Caco-2 (cell line): ENCODE data around the gene ANKRD40CL. TPM values are rescaled to one million over a fixed set of nuclear protein-coding genes. Genes with fewer than 3 reads are reported as not detected.

Source experiments
- Bru-seq: library from RNA; stranded (reverse); fragments of 400-500 nt; gene quantifications from one replicate; lab custom pipeline; 2021; lab: Mats Ljungman, UMichigan
- BruChase-seq, 2 experiments: library from RNA; stranded (reverse); fragments of 400-500 nt; gene quantifications; one replicate each; lab custom pipeline; 2021; lab: Mats Ljungman, UMichigan
- BruUV-seq: library from RNA; stranded (reverse); fragments of 400-500 nt; replicated peaks from 2 replicates; lab custom pipeline; 2021; lab: Mats Ljungman, UMichigan
- CTCF ChIA-PET: fragments of 300-600 bp; sonication (Branson Sonifier 250); formaldehyde crosslinking; loops from one replicate; lab custom pipeline; 2022; ENCODE audit warnings: antibody characterized with exemption; lab: Charles Lee
- POLR2A ChIA-PET: fragments of 300-600 bp; sonication (Branson Sonifier 250); formaldehyde crosslinking; loops from one replicate; lab custom pipeline; 2022; ENCODE audit warnings: antibody characterized with exemption; lab: Charles Lee
- DNase-seq, 2 experiments: peaks; one replicate each; pipeline versions ENCODE4 v3.0.0 to v3.0.0-alpha.2; 2020 to 2022
- H3K27me3 ChIP-seq: replicated peaks from 2 replicates; pipeline ENCODE4 v1.6.0; 2011; ENCODE audit warnings: low read length; ENCODE audit not compliant: control insufficient read depth, insufficient read depth
- H3K36me3 ChIP-seq: 2 replicates; pipeline ENCODE4 v1.5.1; 2011; ENCODE audit warnings: low read length; ENCODE audit not compliant: control insufficient read depth, insufficient read depth
- H3K4me1 ChIP-seq: fragments of 250-450 bp; sonication (Bioruptor Pico); 2 replicates; pipeline ENCODE4 v1.5.1; 2020; ENCODE audit warnings: mild to moderate bottlenecking
- H3K4me3 ChIP-seq: 2 replicates; pipeline ENCODE4 v1.5.1; 2011; ENCODE audit warnings: low read depth, mild to moderate bottlenecking, control low read depth, low read length
- H3K9me3 ChIP-seq: fragments of 250-450 bp; sonication (Bioruptor Pico); 2 replicates; pipeline ENCODE4 v1.5.1; 2020; ENCODE audit warnings: mild to moderate bottlenecking, moderate library complexity
- H3K27ac Mint-ChIP-seq: one replicate; pipeline ENCODE4 v1.8.0; 2022; ENCODE audit warnings: mixed read lengths; ENCODE audit not compliant: unreplicated experiment
- H3K27me3 Mint-ChIP-seq: one replicate; pipeline ENCODE4 v1.8.0; 2022; ENCODE audit warnings: mixed read lengths; ENCODE audit not compliant: insufficient read depth, unreplicated experiment
- H3K36me3 Mint-ChIP-seq: one replicate; pipeline ENCODE4 v1.8.0; 2022; ENCODE audit warnings: mild to moderate bottlenecking, mixed read lengths; ENCODE audit not compliant: insufficient read depth, unreplicated experiment
- H3K4me1 Mint-ChIP-seq: one replicate; pipeline ENCODE4 v1.8.0; 2022; ENCODE audit warnings: low read depth, mixed read lengths; ENCODE audit not compliant: unreplicated experiment
- H3K4me3 Mint-ChIP-seq: one replicate; pipeline ENCODE4 v1.8.0; 2022; ENCODE audit warnings: mild to moderate bottlenecking, moderate library complexity, mixed read lengths; ENCODE audit not compliant: unreplicated experiment
- H3K9me3 Mint-ChIP-seq: one replicate; pipeline ENCODE4 v1.8.0; 2022; ENCODE audit warnings: mixed read lengths; ENCODE audit not compliant: unreplicated experiment
- intact Hi-C: fragments of 100-400 bp; cut with micrococcal nuclease; formaldehyde crosslinking; loops from one replicate; pipeline ENCODE4 v1.10.0; 2022; ENCODE audit not compliant: unreplicated experiment
- long read RNA-seq: library from polyadenylated mRNA; stranded (forward); transcript quantifications from one replicate; pipeline ENCODE4 v2.0.0, GENCODE V29; 2022
- total RNA-seq: library from RNA; stranded (reverse); gene quantifications from 2 replicates; pipeline ENCODE4 v1.2.3, GENCODE V29; 2022
- TF ChIP-seq, protein P1 (sequence below), 2 experiments: fragments of 200-600 bp in 1 of 2; IDR thresholded peaks; 1 replicate in 1 of 2; 2 replicates in 1 of 2; pipeline versions ENCODE4 v1.5.1 to v1.8.0; 2011 to 2022; ENCODE audit warnings: antibody characterized with exemption in 1 of 2, control low read depth in 1 of 2, inconsistent platforms in 1 of 2, low read depth in 1 of 2, low read length in 1 of 2, mild to moderate bottlenecking in 1 of 2, moderate library complexity in 1 of 2; ENCODE audit not compliant: insufficient read depth in 1 of 2, severe bottlenecking in 1 of 2, unreplicated experiment in 1 of 2

The ANKRD40CL gene, protein sequence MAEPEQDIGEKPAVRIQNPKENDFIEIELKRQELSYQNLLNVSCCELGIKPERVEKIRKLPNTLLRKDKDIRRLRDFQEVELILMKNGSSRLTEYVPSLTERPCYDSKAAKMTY
- total RNA-seq (11.2 and 11.4 TPM in 2 replicates), Bru-seq, nascent RNA (percentile 64 among the genes with signal in this experiment), BruChase-seq, experiment 1, labeled RNA remaining after a 2-hour chase (percentile 66 among the genes with signal in this experiment), BruChase-seq, experiment 2, labeled RNA remaining after a 6-hour chase (percentile 63 among the genes with signal in this experiment)
- long read RNA-seq, partial matches to known transcripts, result 1 of 8 reads
- long read RNA-seq, other reads (novel, unspliced or antisense), result 4 of 8 reads

DNA sequence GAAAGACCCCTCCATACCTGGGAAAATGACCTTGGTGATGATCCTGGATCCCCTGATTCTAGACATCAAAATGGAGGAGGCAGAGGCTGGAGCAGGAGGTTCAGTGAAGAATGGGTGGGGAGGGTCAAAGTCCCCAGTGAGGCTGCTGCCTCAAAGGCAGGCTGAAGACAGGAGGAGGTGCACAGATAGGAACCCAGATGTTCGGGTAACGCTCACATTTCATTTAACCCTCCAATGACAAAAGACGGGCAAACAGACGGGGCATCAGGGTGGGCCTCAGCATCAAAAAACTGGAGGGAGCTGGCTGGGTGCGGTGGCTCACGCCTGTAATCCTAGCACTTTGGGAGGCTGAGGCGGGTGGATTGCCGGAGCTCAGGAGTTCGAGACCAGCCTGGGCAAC, at the start of gene ANKRD40CL:
Gene ANKRD40CL (minus strand): TSS at position 73 of the 400 bp plus-strand sequence. CDS start 605 bp downstream, outside the sequence.
- Histone ChIP-seq H3K36me3 (no peaks in the 10 kb centered on the region), H3K9me3 (no peaks in the 10 kb centered on the region), H3K27me3 (no peaks in the 10 kb centered on the region), H3K4me3 (peak within 1 kb of the TSS; percentile 29), H3K4me1 (peaks cover 67% of the 10 kb centered on the region)
- Mint-ChIP-seq H3K9me3 (no peaks in the 10 kb centered on the region), H3K36me3 (no peaks in the 10 kb centered on the region), H3K4me1 (peaks cover 62% of the 10 kb centered on the region), H3K27ac (peak within 1 kb of the TSS; percentile 81), H3K4me3 (peak within 1 kb of the TSS; percentile 51), H3K27me3 (no peaks in the 10 kb centered on the region)
- no TSS peak for BruUV-seq
- intact Hi-C loops, result no loop called here
- TF ChIP-seq, protein P1, sequence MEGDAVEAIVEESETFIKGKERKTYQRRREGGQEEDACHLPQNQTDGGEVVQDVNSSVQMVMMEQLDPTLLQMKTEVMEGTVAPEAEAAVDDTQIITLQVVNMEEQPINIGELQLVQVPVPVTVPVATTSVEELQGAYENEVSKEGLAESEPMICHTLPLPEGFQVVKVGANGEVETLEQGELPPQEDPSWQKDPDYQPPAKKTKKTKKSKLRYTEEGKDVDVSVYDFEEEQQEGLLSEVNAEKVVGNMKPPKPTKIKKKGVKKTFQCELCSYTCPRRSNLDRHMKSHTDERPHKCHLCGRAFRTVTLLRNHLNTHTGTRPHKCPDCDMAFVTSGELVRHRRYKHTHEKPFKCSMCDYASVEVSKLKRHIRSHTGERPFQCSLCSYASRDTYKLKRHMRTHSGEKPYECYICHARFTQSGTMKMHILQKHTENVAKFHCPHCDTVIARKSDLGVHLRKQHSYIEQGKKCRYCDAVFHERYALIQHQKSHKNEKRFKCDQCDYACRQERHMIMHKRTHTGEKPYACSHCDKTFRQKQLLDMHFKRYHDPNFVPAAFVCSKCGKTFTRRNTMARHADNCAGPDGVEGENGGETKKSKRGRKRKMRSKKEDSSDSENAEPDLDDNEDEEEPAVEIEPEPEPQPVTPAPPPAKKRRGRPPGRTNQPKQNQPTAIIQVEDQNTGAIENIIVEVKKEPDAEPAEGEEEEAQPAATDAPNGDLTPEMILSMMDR (IDR thresholded peaks at IDR 0.05; ENCODE audit: insufficient read depth in 1 of 2, low read depth in 1 of 2, low read length in 1 of 2, severe bottlenecking in 1 of 2, unreplicated experiment in 1 of 2), result no peak
- ChIA-PET POLR2A (interaction anchor here (0.7 to 1.1 kb wide), 3 partner anchors 48 to 231 kb away, joined by 4 to 8 read pairs (median 5); partner anchors contain the start of genes LUC7L3 and TOB1), CTCF (interaction anchor here (0.6 to 2.5 kb wide), 4 partner anchors 16 to 258 kb away, joined by 3 to 12 read pairs (median 4); no protein-coding TSS in a partner anchor)
- DNase-seq, result peak in 1 of 2 experiments; percentile 74

DNA sequence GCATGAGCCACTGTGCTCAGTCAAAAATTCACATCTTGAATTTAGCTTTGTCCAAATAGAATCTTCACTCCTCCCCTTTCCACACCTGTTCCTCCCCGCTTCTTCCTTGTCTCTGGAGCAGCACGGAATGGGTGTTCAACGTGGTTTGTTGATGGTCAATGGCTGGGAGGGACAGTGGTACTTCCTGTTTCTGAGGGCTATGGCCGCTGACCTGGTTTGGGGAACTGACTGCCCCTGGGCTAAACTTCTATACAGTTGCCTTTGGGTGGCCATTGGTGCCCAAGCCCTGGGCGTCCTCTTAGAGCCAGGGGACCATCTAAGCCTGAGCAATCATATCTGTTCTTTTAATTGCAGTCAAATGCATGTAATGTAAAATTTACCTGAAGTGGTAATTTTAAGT, 49.0 kb upstream of the ANKRD40CL start:
- Histone ChIP-seq H3K4me1 (peaks cover 9% of the 10 kb centered on the region), H3K36me3 (no peaks in the 10 kb centered on the region), H3K27me3 (no peaks in the 10 kb centered on the region), H3K4me3 (no peak overlapping the region), H3K9me3 (peaks cover 6% of the 10 kb centered on the region)
- CTCF ChIA-PET, result interaction anchor here (1.7 kb wide), 1 partner anchor 141 kb away, joined by 4 read pairs; no protein-coding TSS in a partner anchor
- Mint-ChIP-seq H3K4me3 (no peak overlapping the region), H3K27ac (no peak overlapping the region), H3K27me3 (no peaks in the 10 kb centered on the region), H3K36me3 (no peaks in the 10 kb centered on the region), H3K9me3 (peaks cover 16% of the 10 kb centered on the region), H3K4me1 (peaks cover 7% of the 10 kb centered on the region)
- POLR2A ChIA-PET, result no interaction called here
- TF ChIP-seq, protein P1 (IDR thresholded peaks at IDR 0.05; ENCODE audit: insufficient read depth in 1 of 2, low read depth in 1 of 2, low read length in 1 of 2, severe bottlenecking in 1 of 2, unreplicated experiment in 1 of 2), result no peak
- intact Hi-C loops, result no loop called here
- BruUV-seq, result no TSS peak
- no peak for DNase-seq

DNA sequence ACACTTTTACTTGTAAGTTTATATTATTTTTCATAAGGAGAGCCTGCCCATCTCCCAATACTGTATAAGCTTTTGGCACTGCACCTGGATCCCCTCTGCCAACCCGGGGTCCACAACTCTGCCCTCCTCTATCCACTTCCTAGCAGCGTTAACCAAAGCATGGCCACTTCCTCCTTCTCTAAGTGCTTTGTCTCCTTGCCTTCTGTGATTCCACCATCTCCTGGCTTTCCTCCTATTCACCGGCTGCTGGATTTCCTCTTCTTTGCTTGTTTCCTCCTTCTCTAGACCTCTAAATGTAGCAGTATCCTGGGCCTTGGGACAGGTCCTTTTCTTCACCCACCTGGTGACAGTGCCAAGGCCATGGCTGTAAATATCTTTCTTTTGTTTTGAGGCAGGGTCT, 48.1 kb upstream of the ANKRD40CL start:
- no peak for DNase-seq
- Histone ChIP-seq H3K4me1 (peaks cover 9% of the 10 kb centered on the region), H3K36me3 (no peaks in the 10 kb centered on the region), H3K4me3 (no peak overlapping the region), H3K27me3 (no peaks in the 10 kb centered on the region), H3K9me3 (peaks cover 6% of the 10 kb centered on the region)
- Mint-ChIP-seq H3K4me3 (no peak overlapping the region), H3K36me3 (no peaks in the 10 kb centered on the region), H3K27ac (no peak overlapping the region), H3K4me1 (peaks cover 7% of the 10 kb centered on the region), H3K27me3 (no peaks in the 10 kb centered on the region), H3K9me3 (peaks cover 16% of the 10 kb centered on the region)
- intact Hi-C loops, result no loop called here
- ChIA-PET CTCF (interaction anchor here (1.7 kb wide), 1 partner anchor 142 kb away, joined by 4 read pairs; no protein-coding TSS in a partner anchor), POLR2A (no interaction called here)
- no TSS peak for BruUV-seq
- TF ChIP-seq, protein P1 (IDR thresholded peaks at IDR 0.05; ENCODE audit: insufficient read depth in 1 of 2, low read depth in 1 of 2, low read length in 1 of 2, severe bottlenecking in 1 of 2, unreplicated experiment in 1 of 2), result no peak
